K562 (cell line): ENCODE measurements around the gene SCARF2.

Experiments used
- MAFK ChIP-seq: IDR thresholded peaks from 2 replicates; pipeline ENCODE4 v1.6.1; 2011; ENCODE audit warnings: low read length, improper control_type of control experiment
- MAZ ChIP-seq, 2 experiments: fragments of 450-650 bp in 1 of 2; sonication (generic) in 1 of 2; formaldehyde crosslinking; IDR thresholded peaks in 1 of 2; conservative IDR thresholded peaks in 1 of 2; 2 replicates each; pipeline versions ENCODE4 v1.4.0 to v1.5.0; 2020; ENCODE audit warnings: mild to moderate bottlenecking in 1 of 2, missing genetic modification reagents in 1 of 2

GRCh38 chr22:20432244-20432686 lies 5.4 kb downstream of the SCARF2 start:
- TF ChIP-seq MAFK = no peak
- no peak for TF ChIP-seq MAZ (CRISPR knock-in tag; conservative IDR thresholded peaks at IDR 0.05 in 1 of 2, IDR thresholded peaks at IDR 0.05 in 1 of 2)
